HCT116 (cell line): ENCODE measurements around the gene COL1A1. TPM values are rescaled to one million over a fixed set of nuclear protein-coding genes. Genes with fewer than 3 reads are reported as not detected.
A peak's percentile ranks its signal among the peaks of the same experiment; 100 is the strongest.

Experiments
- ATAC-seq: fragments of 200-7000 bp; cut with Tn5 transposase; 2 replicates; pipeline ENCODE4 v1.9.1; 2020; ENCODE audit warnings: mild to moderate bottlenecking, moderate library complexity
- BruUV-seq: library from RNA; stranded (reverse); fragments of 400-500 nt; replicated peaks from 2 replicates; lab custom pipeline; 2021; lab: Mats Ljungman, UMichigan
- CTCF ChIA-PET: fragments of 300-600 bp; sonication (Branson Sonifier 250); formaldehyde crosslinking; loops from one replicate; lab custom pipeline; 2021; ENCODE audit warnings: antibody characterized with exemption; lab: Charles Lee
- POLR2A ChIA-PET: fragments of 300-600, 350-600 bp; sonication (Branson Sonifier 250); formaldehyde crosslinking; loops from one replicate; lab custom pipeline; 2021; ENCODE audit warnings: antibody characterized with exemption; lab: Charles Lee
- RAD21 ChIA-PET, 2 experiments: fragments of 300-600 bp; sonication (Branson Sonifier 250); formaldehyde crosslinking; loops; one replicate each; lab custom pipeline; 2023; ENCODE audit warnings: low total read pairs in 2 of 2; ENCODE audit not compliant: uncharacterized antibody in 2 of 2, unreplicated experiment in 2 of 2, low non-redundant PET in 1 of 2; lab: Charles Lee
- DNase-seq: peaks from one replicate; pipeline ENCODE4 v3.0.0-alpha.2; 2010; ENCODE audit warnings: low read depth, low spot score
- H2AFZ ChIP-seq: fragments of 200-600 bp; shearing (Covaris generic), sonication (generic); 2 replicates; pipeline ENCODE4 v1.6.1; 2017; ENCODE audit warnings: low read depth, mixed run types, mixed read lengths, antibody characterized with exemption, low read length; ENCODE audit not compliant: poor library complexity, severe bottlenecking
- H3K27ac ChIP-seq: 2 replicates; pipeline ENCODE4 v1.5.1; 2012; ENCODE audit warnings: low read depth, low read length
- H3K27me3 ChIP-seq: fragments of 200-600 bp; sonication (generic); 2 replicates; pipeline ENCODE4 v1.6.1; 2016; ENCODE audit warnings: mixed run types, low read length, mixed read lengths; ENCODE audit not compliant: insufficient read depth
- H3K36me3 ChIP-seq, 2 experiments: fragments of 200-500 bp in 1 of 2; fragments of 200-600 bp in 1 of 2; sonication (Bioruptor generic) in 1 of 2; sonication (generic) in 1 of 2; 2 replicates each; pipeline versions ENCODE4 v1.5.1 to v1.6.1; 2014 to 2016; ENCODE audit warnings: low read length in 2 of 2, inconsistent platforms in 1 of 2, mixed read lengths in 1 of 2, mixed run types in 1 of 2; ENCODE audit not compliant: insufficient read depth in 2 of 2, control insufficient read depth in 1 of 2
- H3K4me1 ChIP-seq, 2 experiments: fragments of 200-600 bp in 1 of 2; sonication (generic) in 1 of 2; 2 replicates each; pipeline versions ENCODE4 v1.5.1 to v1.6.1; 2012 to 2017; ENCODE audit warnings: low read length in 2 of 2, inconsistent platforms in 1 of 2, mild to moderate bottlenecking in 1 of 2, mixed read lengths in 1 of 2, mixed run types in 1 of 2, moderate library complexity in 1 of 2; ENCODE audit not compliant: insufficient read depth in 2 of 2, control insufficient read depth in 1 of 2
- H3K4me2 ChIP-seq: fragments of 200-600 bp; sonication (generic); 2 replicates; pipeline ENCODE4 v1.6.1; 2017; ENCODE audit warnings: mixed run types, low read length, mixed read lengths
- H3K4me3 ChIP-seq, 2 experiments: fragments of 200-600 bp in 1 of 2; sonication (generic) in 1 of 2; replicated peaks in 1 of 2; 2 replicates each; pipeline ENCODE4 v1.5.1; 2011 to 2016; ENCODE audit warnings: low read length in 2 of 2, control low read depth in 1 of 2, low read depth in 1 of 2, mild to moderate bottlenecking in 1 of 2, mixed read lengths in 1 of 2, mixed run types in 1 of 2
- H3K79me2 ChIP-seq: fragments of 200-600 bp; sonication (generic); 2 replicates; pipeline ENCODE4 v1.6.1; 2017; ENCODE audit warnings: mild to moderate bottlenecking, mixed run types, low read length, moderate library complexity, mixed read lengths; ENCODE audit not compliant: insufficient read depth
- H3K9ac ChIP-seq: fragments of 200-600 bp; sonication (generic); 2 replicates; pipeline ENCODE4 v1.6.1; 2016; ENCODE audit warnings: low read length, mixed read lengths
- H3K9me2 ChIP-seq: fragments of 200-600 bp; sonication (generic), shearing (Covaris generic); 2 replicates; pipeline ENCODE4 v1.6.1; 2017; ENCODE audit warnings: mixed run types, mild to moderate bottlenecking, moderate library complexity; ENCODE audit not compliant: insufficient read depth
- H3K9me3 ChIP-seq, 2 experiments: fragments of 200-500 bp in 1 of 2; fragments of 200-600 bp in 1 of 2; sonication (Bioruptor generic) in 1 of 2; sonication (generic) in 1 of 2; 2 replicates each; pipeline ENCODE4 v1.6.1; 2014 to 2017; ENCODE audit warnings: low read length in 2 of 2, mixed read lengths in 2 of 2, inconsistent platforms in 1 of 2, low read depth in 1 of 2, mild to moderate bottlenecking in 1 of 2, mixed run types in 1 of 2, moderate library complexity in 1 of 2; ENCODE audit not compliant: control insufficient read depth in 1 of 2, insufficient read depth in 1 of 2
- H4K20me1 ChIP-seq: fragments of 200-600 bp; sonication (generic), shearing (Covaris generic); 2 replicates; pipeline ENCODE4 v1.6.1; 2017; ENCODE audit warnings: mixed run types, mild to moderate bottlenecking, moderate library complexity; ENCODE audit not compliant: insufficient read depth
- ATF3 ChIP-seq: IDR thresholded peaks from 2 replicates; pipeline ENCODE4 v1.6.1; 2012
- CBX3 ChIP-seq: IDR thresholded peaks from 2 replicates; pipeline ENCODE4 v1.6.1; 2012; ENCODE audit warnings: low read depth
- CEBPB ChIP-seq: IDR thresholded peaks from 2 replicates; pipeline ENCODE4 v1.6.1; 2012; ENCODE audit warnings: low read depth
- EGR1 ChIP-seq: IDR thresholded peaks from 2 replicates; pipeline ENCODE4 v1.6.1; 2012; ENCODE audit warnings: low read depth
- POLR2A ChIP-seq: IDR thresholded peaks from 2 replicates; pipeline ENCODE4 v1.7.0; 2011; ENCODE audit warnings: borderline replicate concordance; ENCODE audit not compliant: insufficient read depth, insufficient read length; ENCODE audit errors: extremely low read depth
- RAD21 ChIP-seq: IDR thresholded peaks from 2 replicates; pipeline ENCODE4 v1.6.1; 2012; ENCODE audit warnings: low read depth, mild to moderate bottlenecking
- SIN3A ChIP-seq: IDR thresholded peaks from 2 replicates; pipeline ENCODE4 v1.6.1; 2012; ENCODE audit warnings: low read depth
- SRF ChIP-seq: IDR thresholded peaks from 2 replicates; pipeline ENCODE4 v1.6.1; 2012; ENCODE audit warnings: low read depth
- TCF7L2 ChIP-seq: IDR thresholded peaks from 2 replicates; pipeline ENCODE4 v1.7.0; 2011; ENCODE audit warnings: borderline replicate concordance, inconsistent platforms; ENCODE audit not compliant: insufficient read depth, insufficient read length; ENCODE audit errors: extremely low read depth
- YY1 ChIP-seq: IDR thresholded peaks from 2 replicates; pipeline ENCODE4 v1.6.1; 2011; ENCODE audit warnings: low read length, low read depth, moderate library complexity, mild to moderate bottlenecking; ENCODE audit not compliant: insufficient replicate concordance; ENCODE audit errors: extremely low read depth
- ZBTB33 ChIP-seq: IDR thresholded peaks from 2 replicates; pipeline ENCODE4 v1.6.1; 2011; ENCODE audit warnings: mild to moderate bottlenecking, low read length, moderate library complexity; ENCODE audit not compliant: insufficient replicate concordance; ENCODE audit errors: extremely low read depth
- ZFX ChIP-seq: fragments of 450-650 bp; IDR thresholded peaks from 2 replicates; pipeline ENCODE4 v1.6.1; 2017
- ZNF274 ChIP-seq: fragments of 200-500 bp; sonication (Bioruptor generic); IDR thresholded peaks from 2 replicates; pipeline ENCODE4 v1.6.1; 2014; ENCODE audit warnings: mild to moderate bottlenecking, low read depth, low read length, inconsistent platforms
- intact Hi-C: fragments of 100-400 bp; cut with micrococcal nuclease; formaldehyde crosslinking; loops from 2 replicates; pipeline ENCODE4 v1.10.0; 2022
- total RNA-seq: library from RNA; stranded (reverse); gene quantifications from one replicate; pipeline ENCODE4 v1.2.1, GENCODE V29; 2021; ENCODE audit not compliant: unreplicated experiment
- TF ChIP-seq, protein P1 (sequence below), 3 experiments: fragments of 200-600 bp in 1 of 3; sonication (generic) in 1 of 3; IDR thresholded peaks in 2 of 3; conservative IDR thresholded peaks in 1 of 3; 2 replicates each; pipeline ENCODE4 v1.5.1; 2012 to 2017; ENCODE audit warnings: low read depth in 2 of 3, low read length in 2 of 3, antibody characterized with exemption in 1 of 3, borderline replicate concordance in 1 of 3, control low read depth in 1 of 3, mild to moderate bottlenecking in 1 of 3, mixed read lengths in 1 of 3, mixed run types in 1 of 3, moderate library complexity in 1 of 3; ENCODE audit not compliant: insufficient read depth in 1 of 3
- TF ChIP-seq, protein P2 (sequence below): IDR thresholded peaks from 2 replicates; pipeline ENCODE4 v1.6.1; 2012

Gene COL1A1
- total RNA-seq, 1 experiment from 2014 or later, result 33.6 TPM

- no peak for TF ChIP-seq TCF7L2
- TF ChIP-seq ZFX, result no peak
- no peak for TF ChIP-seq ZNF274
- TF ChIP-seq CEBPB, result no peak
- TF ChIP-seq POLR2A, result no peak
- TF ChIP-seq RAD21, result no peak
- TF ChIP-seq, protein P1, sequence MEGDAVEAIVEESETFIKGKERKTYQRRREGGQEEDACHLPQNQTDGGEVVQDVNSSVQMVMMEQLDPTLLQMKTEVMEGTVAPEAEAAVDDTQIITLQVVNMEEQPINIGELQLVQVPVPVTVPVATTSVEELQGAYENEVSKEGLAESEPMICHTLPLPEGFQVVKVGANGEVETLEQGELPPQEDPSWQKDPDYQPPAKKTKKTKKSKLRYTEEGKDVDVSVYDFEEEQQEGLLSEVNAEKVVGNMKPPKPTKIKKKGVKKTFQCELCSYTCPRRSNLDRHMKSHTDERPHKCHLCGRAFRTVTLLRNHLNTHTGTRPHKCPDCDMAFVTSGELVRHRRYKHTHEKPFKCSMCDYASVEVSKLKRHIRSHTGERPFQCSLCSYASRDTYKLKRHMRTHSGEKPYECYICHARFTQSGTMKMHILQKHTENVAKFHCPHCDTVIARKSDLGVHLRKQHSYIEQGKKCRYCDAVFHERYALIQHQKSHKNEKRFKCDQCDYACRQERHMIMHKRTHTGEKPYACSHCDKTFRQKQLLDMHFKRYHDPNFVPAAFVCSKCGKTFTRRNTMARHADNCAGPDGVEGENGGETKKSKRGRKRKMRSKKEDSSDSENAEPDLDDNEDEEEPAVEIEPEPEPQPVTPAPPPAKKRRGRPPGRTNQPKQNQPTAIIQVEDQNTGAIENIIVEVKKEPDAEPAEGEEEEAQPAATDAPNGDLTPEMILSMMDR (IDR thresholded peaks at IDR 0.05 in 2 of 3, conservative IDR thresholded peaks at IDR 0.05 in 1 of 3; ENCODE audit: borderline replicate concordance in 1 of 3, insufficient read depth in 1 of 3, low read depth in 2 of 3, low read length in 2 of 3), result no peak
- TF ChIP-seq CBX3, result no peak
Measured at GRCh38 chr17:50164697-50164988, 36.8 kb downstream of the COL1A1 start (continued).

DNA sequence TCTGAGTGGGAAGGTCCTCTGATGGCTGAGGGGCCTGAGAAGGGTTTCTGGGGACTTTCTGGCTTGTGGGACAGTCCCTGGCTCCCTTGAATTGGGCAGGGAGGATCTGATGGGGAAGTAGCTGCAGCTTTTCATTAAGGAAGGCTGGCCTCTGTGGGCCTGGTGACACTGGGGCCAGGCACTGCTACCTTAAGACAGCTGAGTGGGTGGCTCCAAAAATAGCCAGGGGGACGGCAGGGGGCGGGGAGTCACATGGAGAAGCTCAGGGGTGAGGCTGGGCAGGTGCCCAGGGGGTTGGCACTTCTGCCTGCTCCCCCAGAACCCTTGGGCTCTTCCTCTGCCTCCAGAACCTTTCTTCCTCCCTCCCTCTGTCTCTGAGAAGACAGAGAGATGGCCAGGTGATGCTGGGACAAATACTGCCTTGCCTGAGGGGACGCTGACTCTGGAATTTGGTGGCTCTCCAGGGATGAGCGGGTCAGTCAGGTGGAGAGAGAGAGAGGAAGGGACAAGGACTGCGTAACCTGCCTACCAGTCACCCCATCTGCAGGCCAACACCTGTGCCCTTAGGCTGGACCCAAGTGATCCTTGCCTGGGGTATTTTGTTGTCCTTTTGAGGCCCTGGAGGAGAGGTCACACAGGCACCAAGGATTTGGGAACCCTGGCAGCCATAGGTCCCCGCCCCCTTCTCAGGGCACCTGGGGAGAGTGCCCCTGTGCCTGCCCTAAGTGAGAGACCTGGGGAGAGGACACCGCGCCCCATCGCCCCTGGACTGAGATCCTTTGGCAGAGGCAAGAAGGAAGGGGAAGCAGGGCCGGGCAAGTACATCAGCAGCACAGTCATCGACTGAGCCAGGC lies 37.4 kb downstream of the COL1A1 start:
- Histone ChIP-seq H3K79me2 (no peaks in the 10 kb centered on the region), H3K27me3 (no peaks in the 10 kb centered on the region), H3K4me1 (peaks cover 20 to 44% of the 10 kb centered on the region in 2 experiments), H3K36me3 (no peaks in the 10 kb centered on the region), H3K4me3 (no peak overlapping the region), H4K20me1 (no peaks in the 10 kb centered on the region), H3K27ac (peak overlapping the region; percentile 1; the same call in 1 of the 2 replicates), H3K9ac (0 out of 2 replicates have a peak overlapping the region, but pooled peaks have one; percentile 12), H3K9me2 (no peaks in the 10 kb centered on the region), H3K4me2 (peak overlapping the region; percentile 59), H2AFZ (no peak overlapping the region), H3K9me3 (no peaks in the 10 kb centered on the region)
- ChIA-PET RAD21 (no interaction called here), POLR2A (interaction anchor here (1.1 to 1.2 kb wide), 2 partner anchors 12 to 14 kb away, joined by 3 to 7 read pairs; no protein-coding TSS in a partner anchor), CTCF (interaction anchor here (0.7 to 1.5 kb wide), 7 partner anchors 10 to 70 kb away, joined by 3 to 7 read pairs (median 5); no protein-coding TSS in a partner anchor)
- ATAC-seq, result no peak
- DNase-seq, result no peak
- intact Hi-C loops, result no loop called here
- no TSS peak for BruUV-seq
- TF ChIP-seq EGR1 (no peak; the same call in 1 of the 2 replicates), YY1 (no peak), RAD21 (no peak), SIN3A (no peak), ZBTB33 (no peak), POLR2A (no peak), SRF (no peak), ATF3 (no peak)
- TF ChIP-seq, protein P2, sequence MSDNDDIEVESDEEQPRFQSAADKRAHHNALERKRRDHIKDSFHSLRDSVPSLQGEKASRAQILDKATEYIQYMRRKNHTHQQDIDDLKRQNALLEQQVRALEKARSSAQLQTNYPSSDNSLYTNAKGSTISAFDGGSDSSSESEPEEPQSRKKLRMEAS, result no peak
